Prostate gland (tissue), 2 donors: ENCODE measurements around the gene C2CD3. TPM values are rescaled to one million over a fixed set of nuclear protein-coding genes. Genes with fewer than 3 reads are reported as not detected.

ENCODE experiments used
- DNase-seq: peaks from one replicate; pipeline ENCODE4 v3.0.0-alpha.2; 2019; ENCODE audit warnings: low spot score
- H3K27ac ChIP-seq, 2 donors: fragments of 200-600 bp; sonication (generic); 2 replicates each; pipeline ENCODE4 v1.5.1; 2017 to 2019
- H3K27me3 ChIP-seq: fragments of 200-600 bp; sonication (generic); replicated peaks from 2 replicates; pipeline ENCODE4 v1.5.1; 2019; ENCODE audit not compliant: insufficient read depth
- H3K36me3 ChIP-seq, 2 donors: fragments of 200-600 bp; sonication (generic); 1 replicate in 1 of 2; 2 replicates in 1 of 2; pipeline versions ENCODE4 v1.5.1 to v1.8.1; 2017 to 2019
- H3K4me1 ChIP-seq: fragments of 200-600 bp; sonication (generic); replicated peaks from 2 replicates; pipeline ENCODE4 v1.5.1; 2019
- H3K4me3 ChIP-seq, 2 donors: fragments of 200-600 bp; sonication (generic); 2 replicates each; pipeline ENCODE4 v1.5.1; 2017 to 2019
- H3K9me3 ChIP-seq: fragments of 200-600 bp; sonication (generic); 2 replicates; pipeline ENCODE4 v1.5.1; 2017
- POLR2A ChIP-seq: fragments of 450-650 bp; IDR thresholded peaks from one replicate; pipeline ENCODE4 v1.6.1; 2016; ENCODE audit warnings: antibody characterized with exemption, mild to moderate bottlenecking
- POLR2AphosphoS5 ChIP-seq: sonication (generic); formaldehyde crosslinking; IDR thresholded peaks from one replicate; pipeline ENCODE4 v1.6.1; 2017; ENCODE audit warnings: antibody characterized with exemption
- WGBS: methylation state at CpG from one replicate; pipeline ENCODE4 v1.1.5; 2018; 5-methylcytosine and 5-hydroxymethylcytosine counted together
- intact Hi-C: fragments of 100-400 bp; cut with DNase I; formaldehyde crosslinking; loops from one replicate; pipeline ENCODE4 v1.14.2; 2022
- total RNA-seq, 2 donors: library from RNA; depleted of rRNA; stranded (reverse); fragments of >200 nt; gene quantifications; one replicate each; pipeline ENCODE4 v1.1.0, GENCODE V29; 2016
- TF ChIP-seq, protein P1 (sequence below), 4 experiments: fragments of 200-600 bp in 2 of 4; fragments of 450-650 bp in 2 of 4; sonication (generic) in 2 of 4; IDR thresholded peaks; 1 replicate in 3 of 4; 2 replicates in 1 of 4; pipeline ENCODE4 v1.5.1; 2016 to 2019; ENCODE audit warnings: antibody characterized with exemption in 4 of 4, mild to moderate bottlenecking in 2 of 4, moderate library complexity in 2 of 4

The C2CD3 gene
- total RNA-seq, 2 donors from 2014 or later = 38.7 to 49.6 TPM

- no peaks in the 10 kb centered on the region for H3K36me3 ChIP-seq
- DNase-seq = no peak
- no peaks in the 10 kb centered on the region for H3K4me1 ChIP-seq
- H3K27ac ChIP-seq = no peak overlapping the region
- H3K9me3 ChIP-seq = no peaks in the 10 kb centered on the region
- intact Hi-C loops = no loop called here
- H3K27me3 ChIP-seq = no peaks in the 10 kb centered on the region
- H3K4me3 ChIP-seq = no peak overlapping the region
- no peak for TF ChIP-seq POLR2AphosphoS5
- TF ChIP-seq POLR2A = no peak
- TF ChIP-seq, protein P1, sequence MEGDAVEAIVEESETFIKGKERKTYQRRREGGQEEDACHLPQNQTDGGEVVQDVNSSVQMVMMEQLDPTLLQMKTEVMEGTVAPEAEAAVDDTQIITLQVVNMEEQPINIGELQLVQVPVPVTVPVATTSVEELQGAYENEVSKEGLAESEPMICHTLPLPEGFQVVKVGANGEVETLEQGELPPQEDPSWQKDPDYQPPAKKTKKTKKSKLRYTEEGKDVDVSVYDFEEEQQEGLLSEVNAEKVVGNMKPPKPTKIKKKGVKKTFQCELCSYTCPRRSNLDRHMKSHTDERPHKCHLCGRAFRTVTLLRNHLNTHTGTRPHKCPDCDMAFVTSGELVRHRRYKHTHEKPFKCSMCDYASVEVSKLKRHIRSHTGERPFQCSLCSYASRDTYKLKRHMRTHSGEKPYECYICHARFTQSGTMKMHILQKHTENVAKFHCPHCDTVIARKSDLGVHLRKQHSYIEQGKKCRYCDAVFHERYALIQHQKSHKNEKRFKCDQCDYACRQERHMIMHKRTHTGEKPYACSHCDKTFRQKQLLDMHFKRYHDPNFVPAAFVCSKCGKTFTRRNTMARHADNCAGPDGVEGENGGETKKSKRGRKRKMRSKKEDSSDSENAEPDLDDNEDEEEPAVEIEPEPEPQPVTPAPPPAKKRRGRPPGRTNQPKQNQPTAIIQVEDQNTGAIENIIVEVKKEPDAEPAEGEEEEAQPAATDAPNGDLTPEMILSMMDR (IDR thresholded peaks at IDR 0.05) = no peak
These were observed 25.0 kb upstream of the C2CD3 start for GRCh38 chr11:74195828-74196227.

- TF ChIP-seq POLR2A = no peak
- Histone ChIP-seq H3K4me1 (no peaks in the 10 kb centered on the region), H3K4me3 (no peak overlapping the region), H3K36me3 (no peaks in the 10 kb centered on the region), H3K27me3 (no peaks in the 10 kb centered on the region), H3K9me3 (no peaks in the 10 kb centered on the region), H3K27ac (no peak overlapping the region)
- WGBS = 65% methylated on average over 2 of the region's 2 CpGs
- DNase-seq = no peak
- intact Hi-C loops = no loop called here
These were observed 14.9 kb upstream of the C2CD3 start for GRCh38 chr11:74185695-74186094.

GRCh38 chr11:74185285-74185684, 14.5 kb upstream of the C2CD3 start:
- no peaks in the 10 kb centered on the region for H3K27me3 ChIP-seq
- H3K4me1 ChIP-seq = no peaks in the 10 kb centered on the region
- TF ChIP-seq, protein P1 (IDR thresholded peaks at IDR 0.05) = no peak
- TF ChIP-seq POLR2AphosphoS5 (no peak), POLR2A (no peak)
- intact Hi-C loops = no loop called here
- no peaks in the 10 kb centered on the region for H3K9me3 ChIP-seq
- H3K36me3 ChIP-seq = no peaks in the 10 kb centered on the region
- DNase-seq = no peak
- 78% methylated on average over 5 of the region's 5 CpGs for WGBS
- H3K27ac ChIP-seq = no peak overlapping the region
- H3K4me3 ChIP-seq = no peak overlapping the region

- TF ChIP-seq POLR2A (no peak), POLR2AphosphoS5 (no peak)
- TF ChIP-seq, protein P1 (IDR thresholded peaks at IDR 0.05) = no peak
- intact Hi-C loops = no loop called here
- no peak for DNase-seq
- 91% methylated on average over 4 of the region's 4 CpGs for WGBS
- Histone ChIP-seq H3K9me3 (no peaks in the 10 kb centered on the region), H3K4me1 (no peaks in the 10 kb centered on the region), H3K27me3 (no peaks in the 10 kb centered on the region), H3K4me3 (no peak overlapping the region), H3K36me3 (no peaks in the 10 kb centered on the region), H3K27ac (no peak overlapping the region)
These were observed 11.8 kb upstream of the C2CD3 start for GRCh38 chr11:74182635-74183034.

GRCh38 chr11:74179234-74180052, 8.6 kb upstream of the C2CD3 start:
- no peaks in the 10 kb centered on the region for H3K27me3 ChIP-seq
- no peak overlapping the region for H3K4me3 ChIP-seq
- H3K27ac ChIP-seq = no peak overlapping the region
- no peak for TF ChIP-seq POLR2A
- no peak for TF ChIP-seq POLR2AphosphoS5
- TF ChIP-seq, protein P1 (IDR thresholded peaks at IDR 0.05) = no peak
- intact Hi-C loops = no loop called here
- no peaks in the 10 kb centered on the region for H3K36me3 ChIP-seq
- no peaks in the 10 kb centered on the region for H3K4me1 ChIP-seq
- DNase-seq = no peak
- no peaks in the 10 kb centered on the region for H3K9me3 ChIP-seq
- 96% methylated on average over 7 of the region's 7 CpGs for WGBS
